AG04450 (cell line): Measurements from ENCODE around the gene KIN. TPM values are rescaled to one million over a fixed set of nuclear protein-coding genes. Genes with fewer than 3 reads are reported as not detected.

Experiments used
- CTCF ChIA-PET: fragments of 300-600, 350-600 bp; formaldehyde crosslinking; extraction: SDS; loops from one replicate; lab custom pipeline; 2022; ENCODE audit warnings: antibody characterized with exemption, inconsistent platforms; lab: Charles Lee
- POLR2A ChIA-PET: fragments of 350-600 bp; formaldehyde crosslinking; extraction: SDS; loops from one replicate; lab custom pipeline; 2021; ENCODE audit warnings: antibody characterized with exemption, inconsistent platforms; lab: Yijun Ruan, JAX
- DNase-seq: peaks from one replicate; pipeline ENCODE4 v3.0.0-alpha.2; 2011; ENCODE audit warnings: low read depth, low spot score
- H3K27ac ChIP-seq: one replicate; pipeline ENCODE4 v1.5.1; 2012; ENCODE audit warnings: low read depth, low read length, control low read depth
- H3K27me3 ChIP-seq: one replicate; pipeline ENCODE4 v1.6.0; 2012; ENCODE audit warnings: low read length; ENCODE audit not compliant: control insufficient read depth, insufficient read depth
- H3K4me3 ChIP-seq: 2 replicates; pipeline ENCODE4 v1.5.1; 2011; ENCODE audit warnings: mild to moderate bottlenecking, low read depth, low read length, control low read depth
- H3K9me3 ChIP-seq: 2 replicates; pipeline ENCODE4 v1.5.1; 2012; ENCODE audit warnings: low read length; ENCODE audit not compliant: control insufficient read depth, insufficient read depth
- polyA minus RNA-seq: library from RNA; depleted of rRNA, polyadenylated mRNA; stranded (reverse); fragments of >200 nt; gene quantifications from 2 replicates; pipeline ENCODE4 v1.2.3, GENCODE V29; 2011; rRNA and poly(A)+ RNA removed
- polyA plus RNA-seq: library from polyadenylated mRNA; depleted of rRNA; stranded (reverse); fragments of >200 nt; gene quantifications from 2 replicates; pipeline ENCODE4 v1.2.3, GENCODE V29; 2011; rRNA removed
- TF ChIP-seq, protein P1 (sequence below): IDR thresholded peaks from 2 replicates; pipeline ENCODE4 v1.5.1; 2011; ENCODE audit warnings: low read depth, low read length, control low read depth, inconsistent platforms

KIN gene, protein sequence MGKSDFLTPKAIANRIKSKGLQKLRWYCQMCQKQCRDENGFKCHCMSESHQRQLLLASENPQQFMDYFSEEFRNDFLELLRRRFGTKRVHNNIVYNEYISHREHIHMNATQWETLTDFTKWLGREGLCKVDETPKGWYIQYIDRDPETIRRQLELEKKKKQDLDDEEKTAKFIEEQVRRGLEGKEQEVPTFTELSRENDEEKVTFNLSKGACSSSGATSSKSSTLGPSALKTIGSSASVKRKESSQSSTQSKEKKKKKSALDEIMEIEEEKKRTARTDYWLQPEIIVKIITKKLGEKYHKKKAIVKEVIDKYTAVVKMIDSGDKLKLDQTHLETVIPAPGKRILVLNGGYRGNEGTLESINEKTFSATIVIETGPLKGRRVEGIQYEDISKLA
- polyA plus RNA-seq (10.2 and 16.0 TPM in 2 replicates), polyA minus RNA-seq (3.1 and 5.0 TPM in 2 replicates)

DNA sequence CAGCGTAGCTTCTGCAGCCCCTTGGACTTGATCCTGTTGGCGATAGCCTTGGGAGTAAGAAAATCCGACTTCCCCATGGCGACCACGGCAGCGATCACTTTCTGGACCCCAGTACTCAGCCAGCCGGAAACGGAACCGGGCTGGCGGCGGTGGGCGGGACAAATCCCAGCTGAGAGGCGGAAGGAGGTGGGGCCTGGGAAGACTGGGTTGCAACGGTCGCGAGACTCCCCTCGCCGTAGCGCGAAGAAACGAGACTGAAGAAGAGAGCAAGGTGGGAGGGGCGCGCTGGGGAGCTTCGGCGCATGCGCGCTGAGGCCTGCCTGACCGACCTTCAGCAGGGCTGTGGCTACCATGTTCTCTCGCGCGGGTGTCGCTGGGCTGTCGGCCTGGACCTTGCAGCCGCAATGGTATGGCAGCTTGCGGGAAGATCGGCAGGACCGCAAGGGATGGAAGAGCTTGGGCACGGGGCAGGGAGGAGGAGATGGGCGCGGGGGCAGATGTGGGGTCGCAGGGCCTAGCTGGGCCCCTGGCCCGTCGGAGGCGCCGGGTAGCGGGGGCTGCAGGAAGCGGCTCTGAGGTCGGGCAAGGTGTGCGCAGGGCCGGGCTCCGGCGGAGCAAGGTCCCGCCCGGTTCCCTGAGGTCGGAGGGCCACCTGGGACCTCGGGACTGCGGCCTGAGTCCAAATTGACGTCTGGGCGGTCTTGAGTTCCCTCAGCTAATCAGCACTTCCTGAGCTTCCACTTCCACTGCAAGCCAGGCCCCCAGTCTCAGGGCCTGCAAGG, at the start of gene KIN, which contains the start of gene ATP5F1C:
KIN (minus strand) TSS at position 137 of the 782 bp plus-strand sequence; CDS start at position 77, 60 bp downstream.
ATP5F1C (plus strand) TSS at position 321 of the 782 bp plus-strand sequence; CDS start at position 352, 31 bp downstream.
- peak within 1 kb of the TSS; percentile 98 for H3K4me3 ChIP-seq
- H3K27me3 ChIP-seq = no peaks in the 10 kb centered on the region
- H3K9me3 ChIP-seq = peaks cover 4% of the 10 kb centered on the region; the same call in 1 of the 2 replicates
- TF ChIP-seq, protein P1, sequence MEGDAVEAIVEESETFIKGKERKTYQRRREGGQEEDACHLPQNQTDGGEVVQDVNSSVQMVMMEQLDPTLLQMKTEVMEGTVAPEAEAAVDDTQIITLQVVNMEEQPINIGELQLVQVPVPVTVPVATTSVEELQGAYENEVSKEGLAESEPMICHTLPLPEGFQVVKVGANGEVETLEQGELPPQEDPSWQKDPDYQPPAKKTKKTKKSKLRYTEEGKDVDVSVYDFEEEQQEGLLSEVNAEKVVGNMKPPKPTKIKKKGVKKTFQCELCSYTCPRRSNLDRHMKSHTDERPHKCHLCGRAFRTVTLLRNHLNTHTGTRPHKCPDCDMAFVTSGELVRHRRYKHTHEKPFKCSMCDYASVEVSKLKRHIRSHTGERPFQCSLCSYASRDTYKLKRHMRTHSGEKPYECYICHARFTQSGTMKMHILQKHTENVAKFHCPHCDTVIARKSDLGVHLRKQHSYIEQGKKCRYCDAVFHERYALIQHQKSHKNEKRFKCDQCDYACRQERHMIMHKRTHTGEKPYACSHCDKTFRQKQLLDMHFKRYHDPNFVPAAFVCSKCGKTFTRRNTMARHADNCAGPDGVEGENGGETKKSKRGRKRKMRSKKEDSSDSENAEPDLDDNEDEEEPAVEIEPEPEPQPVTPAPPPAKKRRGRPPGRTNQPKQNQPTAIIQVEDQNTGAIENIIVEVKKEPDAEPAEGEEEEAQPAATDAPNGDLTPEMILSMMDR = no peak
- CTCF ChIA-PET = no interaction called here
- POLR2A ChIA-PET = interaction anchor here (0.5 to 1.9 kb wide), 9 partner anchors 10 to 86 kb away, joined by 3 to 15 read pairs (median 9); partner anchors contain the start of gene TAF3
- peak; percentile 91 for DNase-seq
- peak within 1 kb of the TSS; percentile 47 for H3K27ac ChIP-seq

DNA sequence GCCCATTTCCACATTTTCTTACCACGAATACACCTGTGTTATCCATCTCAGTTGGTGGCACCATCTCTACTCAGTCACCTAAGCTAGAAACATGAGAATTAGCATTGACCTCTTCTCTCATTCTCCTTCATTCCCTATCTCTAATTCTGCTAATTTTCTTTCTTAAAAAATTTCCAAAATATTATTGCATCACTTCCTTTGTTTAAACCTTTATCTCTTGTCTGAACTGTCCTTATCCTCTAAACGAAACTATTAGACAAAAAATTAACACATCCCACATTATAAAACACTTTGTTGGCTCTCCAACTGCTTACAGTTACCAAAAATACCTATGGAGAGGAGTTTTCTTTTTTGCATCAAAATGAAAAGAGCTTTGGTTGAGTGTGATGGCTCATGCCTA, 48.8 kb upstream of the KIN start:
- ChIA-PET POLR2A (no interaction called here), CTCF (interaction anchor here (0.6 to 0.7 kb wide), 3 partner anchors 36 to 1332 kb away, joined by 3 to 8 read pairs (median 4); no protein-coding TSS in a partner anchor)
- Histone ChIP-seq H3K27ac (no peak overlapping the region), H3K9me3 (no peaks in the 10 kb centered on the region), H3K4me3 (no peak overlapping the region), H3K27me3 (no peaks in the 10 kb centered on the region)
- no peak for DNase-seq
- TF ChIP-seq, protein P1 = no peak

DNA sequence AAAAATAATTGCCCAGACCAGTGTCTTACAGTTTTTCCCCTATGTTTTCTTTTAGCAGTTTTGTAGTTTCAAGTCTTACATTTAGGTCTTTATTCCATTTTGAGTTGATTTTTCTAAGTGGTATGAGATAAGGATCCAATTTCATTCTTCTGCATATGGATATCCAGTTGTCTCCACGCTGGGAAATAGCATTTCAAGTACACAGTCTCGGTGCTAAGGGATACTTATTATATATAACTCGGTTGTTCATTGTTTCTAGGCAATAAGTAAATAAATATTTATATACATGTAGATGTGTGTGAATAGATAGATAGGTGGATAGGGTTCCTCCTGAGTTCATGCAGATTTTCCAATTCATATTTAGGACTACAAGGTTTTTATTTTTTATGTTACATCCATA, 46.5 kb upstream of the KIN start:
- DNase-seq = no peak
- no peak overlapping the region for H3K4me3 ChIP-seq
- no peak overlapping the region for H3K27ac ChIP-seq
- H3K9me3 ChIP-seq = no peaks in the 10 kb centered on the region
- no peaks in the 10 kb centered on the region for H3K27me3 ChIP-seq
- ChIA-PET POLR2A (no interaction called here), CTCF (no interaction called here)
- TF ChIP-seq, protein P1 = no peak

DNA sequence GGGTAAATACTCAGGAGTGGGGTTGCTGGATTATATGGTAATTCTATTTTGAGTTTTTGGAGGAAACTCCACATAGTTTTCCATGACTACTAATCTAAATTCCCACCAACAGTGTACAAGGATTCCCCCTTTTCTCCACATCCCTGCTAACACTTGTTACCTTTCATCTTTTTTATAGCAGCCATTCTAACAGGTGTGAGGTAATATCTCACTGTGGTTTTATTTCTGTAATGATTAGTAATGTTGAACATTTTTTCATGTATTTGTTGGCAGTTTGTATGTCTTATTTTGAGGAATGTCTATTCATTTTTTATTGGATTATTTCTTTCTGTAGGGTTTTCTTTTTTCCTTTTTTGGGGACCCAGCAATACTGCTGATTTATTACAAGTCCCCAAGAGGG, 45.4 kb upstream of the KIN start:
- Histone ChIP-seq H3K27me3 (no peaks in the 10 kb centered on the region), H3K9me3 (no peaks in the 10 kb centered on the region), H3K4me3 (no peak overlapping the region), H3K27ac (no peak overlapping the region)
- no peak for DNase-seq
- TF ChIP-seq, protein P1 = no peak
- POLR2A ChIA-PET = no interaction called here
- CTCF ChIA-PET = no interaction called here
